Measurements from ENCODE around the gene OBSCN. TPM values are rescaled to one million over a fixed set of nuclear protein-coding genes. Genes with fewer than 3 reads are reported as not detected.

OBSCN gene
- total RNA-seq, 1 donor, result 13.0 TPM

DNA sequence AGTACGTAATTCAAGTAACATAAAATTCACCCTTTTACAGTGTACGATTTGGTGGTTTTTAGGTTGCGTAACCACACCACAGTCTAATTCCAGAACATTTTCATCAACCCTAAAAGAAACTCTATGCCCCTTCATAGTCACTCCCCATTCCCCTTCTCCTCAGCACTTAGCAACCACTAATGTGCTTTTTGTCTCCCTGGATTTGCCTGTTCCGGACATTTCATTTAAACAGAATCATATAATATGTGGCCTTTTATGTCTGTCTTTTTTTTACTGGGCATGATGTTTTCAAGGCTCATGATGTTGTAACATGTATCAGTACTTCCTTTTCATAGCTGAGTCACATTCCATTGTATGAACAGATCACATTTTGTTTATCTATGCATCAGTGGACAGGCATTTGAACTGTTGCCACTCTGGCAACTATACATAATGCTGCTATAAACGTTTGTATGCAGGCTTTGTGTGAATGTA is 20.8 kb downstream of the OBSCN start:
- TF ChIP-seq, protein P1, sequence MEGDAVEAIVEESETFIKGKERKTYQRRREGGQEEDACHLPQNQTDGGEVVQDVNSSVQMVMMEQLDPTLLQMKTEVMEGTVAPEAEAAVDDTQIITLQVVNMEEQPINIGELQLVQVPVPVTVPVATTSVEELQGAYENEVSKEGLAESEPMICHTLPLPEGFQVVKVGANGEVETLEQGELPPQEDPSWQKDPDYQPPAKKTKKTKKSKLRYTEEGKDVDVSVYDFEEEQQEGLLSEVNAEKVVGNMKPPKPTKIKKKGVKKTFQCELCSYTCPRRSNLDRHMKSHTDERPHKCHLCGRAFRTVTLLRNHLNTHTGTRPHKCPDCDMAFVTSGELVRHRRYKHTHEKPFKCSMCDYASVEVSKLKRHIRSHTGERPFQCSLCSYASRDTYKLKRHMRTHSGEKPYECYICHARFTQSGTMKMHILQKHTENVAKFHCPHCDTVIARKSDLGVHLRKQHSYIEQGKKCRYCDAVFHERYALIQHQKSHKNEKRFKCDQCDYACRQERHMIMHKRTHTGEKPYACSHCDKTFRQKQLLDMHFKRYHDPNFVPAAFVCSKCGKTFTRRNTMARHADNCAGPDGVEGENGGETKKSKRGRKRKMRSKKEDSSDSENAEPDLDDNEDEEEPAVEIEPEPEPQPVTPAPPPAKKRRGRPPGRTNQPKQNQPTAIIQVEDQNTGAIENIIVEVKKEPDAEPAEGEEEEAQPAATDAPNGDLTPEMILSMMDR (IDR thresholded peaks at IDR 0.05; ENCODE audit: insufficient read depth, low read depth, low read length), result no peak
- DNase-seq (ENCODE audit: low read depth), result peak; percentile 97
- H3K4me3 ChIP-seq (ENCODE audit: low read depth, low read length), result no peak overlapping the region

- no peak overlapping the region for H3K4me3 ChIP-seq (ENCODE audit: low read depth, low read length)
- TF ChIP-seq, protein P1 (IDR thresholded peaks at IDR 0.05; ENCODE audit: insufficient read depth, low read depth, low read length), result no peak
Measured at GRCh38 chr1:228231189-228231588, 23.3 kb downstream of the OBSCN start.

GRCh38 chr1:228233136-228233535 is 25.3 kb downstream of the OBSCN start:
- TF ChIP-seq, protein P1 (IDR thresholded peaks at IDR 0.05; ENCODE audit: insufficient read depth, low read depth, low read length), result no peak
- no peak overlapping the region for H3K4me3 ChIP-seq (ENCODE audit: low read depth, low read length)
- no peak for DNase-seq (ENCODE audit: low read depth)

More at GRCh38 chr1:228231189-228231588, 23.3 kb downstream of the OBSCN start:
- no peak for DNase-seq (ENCODE audit: low read depth)

- TF ChIP-seq, protein P1 (IDR thresholded peaks at IDR 0.05; ENCODE audit: insufficient read depth, low read depth, low read length), result no peak
- DNase-seq (ENCODE audit: low read depth), result no peak
- no peak overlapping the region for H3K4me3 ChIP-seq (ENCODE audit: low read depth, low read length)
Measured at GRCh38 chr1:228234921-228235320, 27.1 kb downstream of the OBSCN start.

GRCh38 chr1:228236744-228237143 is 28.9 kb downstream of the OBSCN start:
- DNase-seq (ENCODE audit: low read depth), result peak; percentile 62
- TF ChIP-seq, protein P1 (IDR thresholded peaks at IDR 0.05; ENCODE audit: insufficient read depth, low read depth, low read length), result peak; percentile 73
- no peak overlapping the region for H3K4me3 ChIP-seq (ENCODE audit: low read depth, low read length)

DNA sequence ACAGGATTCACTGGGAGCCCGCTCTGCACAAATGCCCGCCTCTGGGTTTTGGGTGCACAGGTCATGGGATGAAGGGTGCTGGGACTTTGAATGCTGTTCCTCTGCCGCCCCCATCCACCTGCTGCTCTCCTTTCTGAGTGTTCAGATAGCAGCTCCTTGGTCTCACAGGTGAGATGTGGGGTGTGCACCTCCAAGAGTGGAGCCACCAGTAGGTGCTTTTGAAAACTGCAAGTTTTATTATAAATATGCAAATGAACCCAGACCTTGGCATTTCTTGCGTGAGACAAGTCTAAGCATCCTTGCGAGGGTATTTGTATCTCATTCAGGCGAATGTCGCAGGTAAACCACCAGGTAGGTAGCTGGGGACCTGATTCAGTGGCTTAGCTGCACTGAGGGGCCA is 30.2 kb downstream of the OBSCN start:
- TF ChIP-seq, protein P1 (IDR thresholded peaks at IDR 0.05; ENCODE audit: insufficient read depth, low read depth, low read length), result no peak
- no peak overlapping the region for H3K4me3 ChIP-seq (ENCODE audit: low read depth, low read length)
- DNase-seq (ENCODE audit: low read depth), result no peak

DNA sequence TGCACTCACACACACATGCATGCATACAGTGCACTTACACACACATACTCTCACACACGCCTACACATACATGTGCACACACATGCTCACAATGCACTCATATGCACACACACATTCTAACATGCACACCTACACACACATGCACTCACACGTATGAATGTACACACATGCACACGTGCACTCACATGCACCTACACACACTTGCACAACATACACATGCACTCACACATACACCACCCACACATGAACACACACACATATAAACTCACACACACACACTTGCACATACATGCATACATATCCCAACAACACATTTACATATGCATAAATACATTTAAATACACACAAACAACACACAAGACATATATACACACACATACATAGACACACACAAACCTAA is 30.6 kb downstream of the OBSCN start:
- DNase-seq (ENCODE audit: low read depth), result no peak
- TF ChIP-seq, protein P1 (IDR thresholded peaks at IDR 0.05; ENCODE audit: insufficient read depth, low read depth, low read length), result no peak
- no peak overlapping the region for H3K4me3 ChIP-seq (ENCODE audit: low read depth, low read length)
